K562 (cell line): ENCODE results near the gene MGST3. TPM values are rescaled to one million over a fixed set of nuclear protein-coding genes. Genes with fewer than 3 reads are reported as not detected.

Experiments
- ATF7 ChIP-seq: fragments of 450-650 bp; IDR thresholded peaks from 2 replicates; pipeline ENCODE4 v1.7.1; 2014; ENCODE audit warnings: mild to moderate bottlenecking, moderate library complexity
- ESRRB ChIP-seq: fragments of 250-450 bp; sonication (Bioruptor Pico); IDR thresholded peaks from 2 replicates; pipeline ENCODE4 v1.5.0; 2020; ENCODE audit warnings: mild to moderate bottlenecking, moderate library complexity, borderline replicate concordance
- FOXM1 ChIP-seq, 2 experiments: fragments of 450-650 bp in 1 of 2; sonication (generic) in 1 of 2; formaldehyde crosslinking in 1 of 2; IDR thresholded peaks; 2 replicates each; pipeline versions ENCODE4 v1.6.1 to v1.9.0; 2017 to 2022; ENCODE audit warnings: low read depth in 2 of 2, mild to moderate bottlenecking in 2 of 2, missing genetic modification reagents in 1 of 2, moderate library complexity in 1 of 2
- ID3 ChIP-seq, 2 experiments: fragments of 250-450 bp in 1 of 2; fragments of 450-650 bp in 1 of 2; sonication (Bioruptor Pico) in 1 of 2; IDR thresholded peaks; 2 replicates each; pipeline versions ENCODE4 v1.6.1 to v1.8.0; 2016 to 2021; ENCODE audit warnings: mild to moderate bottlenecking in 2 of 2, moderate library complexity in 2 of 2, missing compliant biosample characterization in 1 of 2, missing genetic modification characterization in 1 of 2
- MAFF ChIP-seq: IDR thresholded peaks from 2 replicates; pipeline ENCODE4 v1.6.1; 2012; ENCODE audit warnings: low read length, improper control_type of control experiment
- MGA ChIP-seq: fragments of 450-650 bp; IDR thresholded peaks from 2 replicates; pipeline ENCODE4 v1.6.1; 2016; ENCODE audit warnings: mild to moderate bottlenecking, moderate library complexity
- MITF ChIP-seq: IDR thresholded peaks from 2 replicates; pipeline ENCODE4 v1.6.1; 2014; ENCODE audit warnings: antibody characterized with exemption
- RBFOX2 ChIP-seq: fragments of 200-400 bp; formaldehyde crosslinking; IDR thresholded peaks from 2 replicates; pipeline ENCODE4 v1.6.1; 2017; ENCODE audit warnings: low read depth, mild to moderate bottlenecking, low read length, moderate library complexity
- RFX5 ChIP-seq: IDR thresholded peaks from 2 replicates; pipeline ENCODE4 v1.6.1; 2011; ENCODE audit warnings: low read depth, mild to moderate bottlenecking, improper control_type of control experiment, low read length
- SAP30 ChIP-seq: fragments of 200-600 bp; sonication (generic); IDR thresholded peaks from 2 replicates; pipeline ENCODE4 v1.6.1; 2012; ENCODE audit warnings: borderline replicate concordance, low read depth, mild to moderate bottlenecking, moderate library complexity, low read length, control low read depth, inconsistent platforms; ENCODE audit not compliant: insufficient read depth, poor library complexity, severe bottlenecking
- TAL1 ChIP-seq: fragments of 450-650 bp; IDR thresholded peaks from 2 replicates; pipeline ENCODE4 v1.6.1; 2016; ENCODE audit warnings: mild to moderate bottlenecking
- TGIF2 ChIP-seq: sonication (generic); formaldehyde crosslinking; IDR thresholded peaks from 2 replicates; pipeline ENCODE4 v1.8.1; 2022; ENCODE audit warnings: mild to moderate bottlenecking, missing genetic modification reagents, moderate library complexity
- ZNF12 ChIP-seq: sonication (generic); formaldehyde crosslinking; IDR thresholded peaks from 2 replicates; pipeline ENCODE4 v1.4.0; 2020; ENCODE audit warnings: mild to moderate bottlenecking, missing genetic modification reagents
- polyA plus RNA-seq, 8 experiments: library from polyadenylated mRNA; depleted of rRNA in 4 of 8; stranded (reverse) in 5 of 8; unstranded in 3 of 8; fragments of >200 nt; fragmentation: Nextera tagmentation in 2 of 8; fragmentation: Illumina TruSeq in 1 of 8; extraction: Ambion mirVana in 2 of 8; extraction: Trizol in 1 of 8; gene quantifications; 2 replicates each; pipeline versions ENCODE4 v1.2.1 to v1.2.3, GENCODE V29; 2011 to 2014; ENCODE audit warnings: inconsistent platforms in 1 of 8, missing spikeins in 1 of 8
- total RNA-seq, 7 experiments: library from RNA; depleted of rRNA in 6 of 7; stranded (reverse); fragments of >200 nt in 6 of 7; fragmentation: Illumina TruSeq in 2 of 7; extraction: Trizol in 2 of 7; gene quantifications; 2 replicates each; pipeline versions ENCODE4 v1.2.1 to v1.2.3, GENCODE V29; 2011 to 2021; ENCODE audit warnings: low replicate concordance in 1 of 7

The MGST3 gene
- total and polyA plus RNA-seq, 9 of the 15 experiments (the other 6 are each of a cell fraction or from before 2014, with no cell fraction given) = 70.7 to 287 (median 105) TPM

- TF ChIP-seq MGA (no peak), ID3 (CRISPR knock-in tag; IDR thresholded peaks at IDR 0.05) (no peak), ID3 (tag; IDR thresholded peaks at IDR 0.05) (0 out of 2 replicates have a peak, but pooled peaks have one; percentile 56), ESRRB (CRISPR knock-in tag) (no peak), ATF7 (no peak; the same call in 1 of the 2 replicates), TGIF2 (CRISPR knock-in tag) (no peak), RFX5 (no peak), FOXM1 (IDR thresholded peaks at IDR 0.05; ENCODE audit: low read depth) (no peak; the same call in 1 of the 2 replicates), FOXM1 (CRISPR knock-in tag; IDR thresholded peaks at IDR 0.05; ENCODE audit: low read depth) (no peak), SAP30 (peak; percentile 69), MAFF (no peak), TAL1 (peak; percentile 11), MITF (peak; percentile 94), RBFOX2 (no peak), ZNF12 (CRISPR knock-in tag) (no peak)
Measured at GRCh38 chr1:165631342-165632151, 513 bp downstream of the MGST3 start (continued).
